Fibroblast of skin of left quadriceps (primary cell): ENCODE data around the gene MTHFD2.
A peak's percentile ranks its signal among the peaks of the same experiment; 100 is the strongest.
"Not testable (repeated sequence)": the region's sequence is repeated elsewhere in the genome, so short reads cannot be mapped to it uniquely, and the experiment has no call there.

Experiments used
- DNase-seq, 2 experiments: peaks; one replicate each; pipeline ENCODE4 v3.0.0-alpha.2; 2013; ENCODE audit warnings: low read depth in 2 of 2

Gene MTHFD2

DNA sequence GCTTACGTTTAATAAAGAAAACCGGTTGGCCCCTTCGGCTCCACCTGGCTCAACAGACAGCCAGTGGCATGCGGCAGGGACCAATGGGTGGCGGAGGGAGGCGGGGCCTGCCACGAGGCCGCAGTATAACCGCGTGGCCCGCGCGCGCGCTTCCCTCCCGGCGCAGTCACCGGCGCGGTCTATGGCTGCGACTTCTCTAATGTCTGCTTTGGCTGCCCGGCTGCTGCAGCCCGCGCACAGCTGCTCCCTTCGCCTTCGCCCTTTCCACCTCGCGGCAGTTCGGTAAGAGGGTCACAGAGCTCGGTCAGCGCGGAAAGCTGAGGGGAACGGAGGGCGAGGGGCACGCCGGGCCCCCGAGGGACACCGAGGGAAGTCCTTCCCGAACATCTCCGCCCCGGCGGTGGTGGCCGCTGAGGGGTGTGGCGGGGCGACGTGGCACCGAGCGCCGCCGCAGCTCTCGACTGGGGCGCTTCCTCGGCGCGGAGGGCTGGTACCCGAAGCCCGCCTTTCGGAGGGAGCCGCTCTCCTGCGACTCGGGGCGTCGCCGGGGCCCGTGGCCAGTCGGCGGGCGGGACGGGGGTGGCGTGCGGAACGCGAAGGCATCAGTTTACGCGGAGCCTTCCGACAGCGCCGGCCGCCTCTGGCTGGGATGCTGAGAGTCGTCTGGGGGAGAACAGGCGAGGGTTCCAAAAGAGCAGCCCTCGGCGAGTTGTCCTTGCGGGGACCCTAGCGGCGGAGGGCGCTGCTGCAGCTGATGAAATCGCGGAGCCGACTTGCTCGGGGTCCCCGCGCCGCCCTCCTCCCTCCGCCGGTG lies at the start of gene MTHFD2:
MTHFD2 (plus strand) TSS at position 155 of the 814 bp plus-strand sequence; CDS start at position 182, 27 bp downstream.
- peak; percentile 96 to 97 for DNase-seq

GRCh38 chr2:74149247-74149525 lies 49.2 kb upstream of the MTHFD2 start:
- no peak for DNase-seq

- no peak for DNase-seq
These were observed 48.7 kb upstream of the MTHFD2 start for GRCh38 chr2:74149570-74150319.

- DNase-seq = no peak
These were observed 45.5 kb upstream of the MTHFD2 start for GRCh38 chr2:74152954-74153353.

DNA sequence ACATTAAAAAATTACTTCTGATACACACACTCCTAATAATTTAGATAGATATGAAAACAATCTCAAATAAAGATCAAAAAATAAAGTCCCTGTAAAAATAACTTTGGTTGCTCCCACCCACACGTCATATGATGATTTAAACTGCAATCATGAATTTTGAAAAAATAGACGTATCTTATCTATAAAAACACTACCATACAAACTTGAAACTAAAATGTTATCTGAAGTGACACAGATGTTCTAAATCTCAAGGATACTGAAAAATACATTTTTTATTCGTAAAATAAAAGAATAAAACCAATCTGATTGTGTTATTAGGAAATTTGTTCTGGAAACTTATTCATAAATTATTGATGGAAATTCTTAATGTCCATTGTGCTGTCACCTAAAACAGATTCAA lies 42.6 kb upstream of the MTHFD2 start:
- no peak for DNase-seq

- DNase-seq = no peak
These were observed 35.5 kb upstream of the MTHFD2 start for GRCh38 chr2:74162951-74163350.

- DNase-seq = no peak
These were observed 33.7 kb upstream of the MTHFD2 start for GRCh38 chr2:74164761-74165160.

DNA sequence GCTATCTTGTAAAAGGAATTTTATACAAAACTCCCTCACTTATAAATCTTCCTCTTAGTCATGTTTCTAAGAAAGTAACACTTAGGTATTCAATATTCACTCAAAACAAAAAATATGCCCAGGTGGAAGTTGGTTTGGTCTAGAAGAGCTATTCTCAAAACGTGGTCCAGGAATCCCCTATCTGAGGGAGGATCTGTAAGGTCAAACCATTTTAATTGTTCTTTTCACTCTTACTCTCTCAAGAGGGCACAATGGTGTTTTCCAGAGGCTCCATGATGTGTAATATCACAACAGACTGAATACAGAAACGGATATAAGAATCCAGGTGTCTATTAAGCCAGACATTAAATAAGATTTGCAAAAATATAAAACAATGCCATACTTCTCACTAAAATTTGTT lies 29.7 kb upstream of the MTHFD2 start:
- no peak for DNase-seq

- no peak for DNase-seq
These were observed 23.5 kb upstream of the MTHFD2 start for GRCh38 chr2:74174909-74175308.

- DNase-seq = no peak
These were observed 20.7 kb upstream of the MTHFD2 start for GRCh38 chr2:74177696-74178095.

DNA sequence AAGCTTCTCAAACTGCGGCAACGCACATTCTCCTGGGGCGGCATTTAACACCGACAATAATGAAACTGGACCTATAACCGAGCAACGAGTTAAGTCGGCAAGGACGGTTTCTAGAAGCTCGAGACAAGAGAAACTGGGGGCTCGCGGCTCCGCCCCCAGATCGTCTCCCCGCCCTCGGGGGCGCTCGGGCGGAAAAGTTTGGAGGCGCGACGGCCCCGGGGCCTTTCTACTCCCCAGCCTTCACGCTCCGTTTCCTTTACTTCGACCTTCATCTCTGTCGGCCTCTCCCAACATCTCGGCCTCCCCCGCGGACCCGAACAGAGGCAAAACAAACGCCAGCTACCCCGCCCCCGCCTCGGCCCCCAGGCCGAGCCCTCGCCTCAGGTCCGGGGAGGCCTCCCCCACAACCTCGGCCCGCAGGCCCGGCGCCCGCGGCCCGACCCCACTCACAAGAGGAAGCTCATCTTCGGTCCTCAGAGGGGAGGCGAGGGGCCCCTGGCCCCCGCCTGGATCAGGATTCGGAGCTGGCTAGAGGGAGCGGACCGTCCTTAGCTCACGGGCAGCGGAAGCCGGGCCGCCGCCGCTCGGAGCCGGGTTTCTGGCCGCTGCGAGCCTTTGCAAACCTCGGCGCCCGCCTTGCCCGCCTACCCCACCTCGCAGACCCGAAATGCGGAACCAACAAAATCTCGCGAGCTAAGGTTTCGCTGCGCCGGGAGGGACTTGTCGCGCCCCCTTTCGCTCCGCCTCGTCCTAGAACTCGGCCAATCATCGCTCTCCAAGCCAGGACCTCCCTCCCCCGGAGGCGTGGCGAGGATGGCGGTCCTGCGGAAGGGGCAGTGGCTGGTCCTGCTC lies 20.0 kb upstream of the MTHFD2 start, which contains the start of gene MOB1A:
MOB1A (minus strand) TSS at position 669 of the 852 bp plus-strand sequence; CDS start at position 464, 205 bp downstream.
- peak; percentile 95 to 96 for DNase-seq

DNA sequence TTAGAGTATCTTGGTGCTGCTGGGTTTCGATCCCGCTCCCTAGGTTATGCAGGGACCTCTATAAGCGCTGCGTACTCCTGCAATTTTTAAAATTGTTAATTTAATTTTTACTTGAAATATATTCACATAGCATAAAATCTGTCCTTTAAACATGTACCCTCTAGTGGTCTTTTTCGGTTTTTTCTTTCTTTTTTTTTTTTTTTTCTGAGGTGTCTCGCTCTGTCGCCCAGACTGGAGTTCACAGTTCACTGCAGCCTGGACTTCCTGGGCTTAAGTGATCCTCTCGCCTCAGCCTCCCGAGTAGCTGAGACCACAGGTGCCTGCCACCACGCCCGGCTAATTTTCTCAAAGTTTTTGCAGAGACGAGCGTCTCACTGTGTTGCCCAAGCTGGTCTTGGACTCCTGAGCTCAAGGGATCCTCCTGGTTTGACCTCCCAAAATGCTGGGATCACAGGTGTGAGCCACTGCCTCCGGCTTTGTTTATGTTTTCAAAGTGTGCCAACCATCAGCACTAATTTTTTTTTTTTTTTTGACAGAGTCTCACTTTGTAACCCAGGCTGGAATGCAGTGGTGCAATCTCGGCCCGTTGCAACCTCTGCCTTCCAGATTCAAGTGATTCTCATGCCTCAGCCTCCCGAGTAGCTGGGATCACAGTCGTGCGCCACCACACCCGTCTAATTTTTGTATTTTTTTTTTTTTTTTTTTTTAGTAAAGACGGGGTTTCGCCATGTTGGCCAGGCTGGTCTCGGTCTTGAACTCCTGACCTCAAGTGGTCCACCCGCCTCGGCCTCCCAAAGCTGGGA lies 19.2 kb upstream of the MTHFD2 start:
- DNase-seq = no peak

- DNase-seq = no peak
These were observed 16.7 kb upstream of the MTHFD2 start for GRCh38 chr2:74181739-74182138.

- DNase-seq = no peak
These were observed 14.5 kb upstream of the MTHFD2 start for GRCh38 chr2:74183878-74184277.

DNA sequence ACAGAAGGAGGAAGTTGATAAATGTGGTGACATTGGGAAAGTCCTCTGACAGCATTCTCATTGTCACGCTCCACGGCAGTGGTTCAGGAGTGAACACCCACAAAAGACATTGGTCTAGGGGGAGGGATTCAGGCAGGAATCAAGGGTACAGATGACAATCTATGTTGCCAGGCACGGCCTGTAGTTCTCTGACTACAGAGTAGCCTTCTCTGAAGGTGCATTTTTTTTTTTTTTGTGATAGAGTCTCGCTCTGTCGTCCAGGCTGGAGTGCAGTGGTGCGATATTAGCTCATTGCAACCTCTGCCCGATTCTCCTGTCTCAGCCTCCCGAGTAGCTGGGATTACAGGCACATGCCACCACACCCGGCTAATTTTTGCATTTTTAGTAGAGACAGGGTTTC lies 12.4 kb upstream of the MTHFD2 start:
- no peak for DNase-seq

DNA sequence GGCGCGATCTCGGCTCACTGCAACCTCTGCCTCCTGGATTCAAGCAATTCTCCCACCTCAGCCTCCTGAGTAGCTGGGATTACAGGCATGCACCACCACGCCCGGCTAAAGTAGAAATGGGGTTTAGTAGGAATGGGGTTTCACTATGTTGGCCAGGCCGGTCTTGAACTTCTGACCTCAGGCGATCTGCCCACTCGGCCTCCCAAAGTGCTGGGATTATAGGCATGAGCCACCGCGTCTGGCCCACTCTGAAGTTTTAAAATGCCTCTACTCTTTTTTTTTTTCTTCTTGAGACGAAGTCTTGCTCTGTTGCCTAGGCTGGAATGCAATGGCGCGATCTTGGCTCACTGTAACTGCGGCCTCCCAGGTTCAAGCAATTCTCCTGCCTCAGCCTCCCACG lies 11.7 kb upstream of the MTHFD2 start:
- DNase-seq = not testable (repeated sequence)

- DNase-seq = peak; percentile 33 to 34
These were observed 10.3 kb upstream of the MTHFD2 start for GRCh38 chr2:74188018-74188601.

GRCh38 chr2:74188696-74189095 lies 9.7 kb upstream of the MTHFD2 start:
- no peak for DNase-seq

DNA sequence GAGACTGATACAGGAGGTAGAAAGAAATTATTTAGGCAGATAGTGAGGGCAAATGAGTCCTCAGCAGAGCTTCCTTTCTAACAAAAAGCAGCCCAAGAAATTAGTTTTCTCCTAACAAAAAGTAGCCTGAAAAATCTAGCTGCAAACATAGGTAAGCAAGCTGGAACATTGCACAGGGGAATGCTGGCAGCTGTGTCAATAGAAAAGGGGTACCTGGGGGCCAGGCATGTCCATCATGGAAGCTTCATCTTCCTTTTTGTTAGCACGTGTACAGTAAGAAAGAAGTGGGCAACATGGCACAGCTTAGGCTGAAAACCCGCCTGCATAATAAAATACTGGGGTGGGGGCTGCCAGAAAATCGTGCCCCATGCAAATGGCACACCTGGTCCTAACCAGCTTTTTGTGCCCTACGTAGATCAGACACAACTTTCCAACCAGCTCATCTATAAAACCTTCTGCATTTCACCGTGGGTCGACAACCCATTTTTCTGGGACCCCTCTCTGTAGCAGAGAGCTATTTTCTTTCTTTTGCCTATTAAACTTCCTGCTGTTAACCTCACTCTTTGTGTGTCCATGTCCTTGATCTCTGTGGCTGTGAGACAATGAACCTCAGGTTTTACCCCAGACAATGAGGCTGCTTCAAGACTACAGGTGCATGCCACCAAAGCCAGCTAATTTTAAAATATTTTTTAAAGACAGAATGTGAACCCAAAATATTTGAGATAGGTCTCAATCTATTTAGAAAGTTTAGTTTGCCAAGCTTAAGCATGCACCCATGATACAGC lies 6.6 kb upstream of the MTHFD2 start:
- DNase-seq = no peak

GRCh38 chr2:74194799-74195198 lies 3.6 kb upstream of the MTHFD2 start:
- no peak for DNase-seq
